Mesothelial cell of epicardium (in vitro differentiated cells): ENCODE results near the gene ZNF700. TPM values are rescaled to one million over a fixed set of nuclear protein-coding genes. Genes with fewer than 3 reads are reported as not detected.
A peak's percentile ranks its signal among the peaks of the same experiment; 100 is the strongest.
"Not testable (repeated sequence)": the region's sequence is repeated elsewhere in the genome, so short reads cannot be mapped to it uniquely, and the experiment has no call there.

Source experiments
- DNase-seq, 2 experiments: peaks; one replicate each; pipeline ENCODE4 v3.0.0; 2021; ENCODE audit warnings: low spot score in 2 of 2; ENCODE audit not compliant: unreplicated experiment in 2 of 2
- H3K27ac Mint-ChIP-seq: 2 replicates; pipeline ENCODE4 v1.8.0; 2021; ENCODE audit warnings: mixed read lengths
- H3K27me3 Mint-ChIP-seq: 2 replicates; pipeline ENCODE4 v1.8.0; 2021; ENCODE audit warnings: low read depth, mixed read lengths
- H3K36me3 Mint-ChIP-seq: 2 replicates; pipeline ENCODE4 v1.8.0; 2021; ENCODE audit warnings: mixed read lengths
- H3K4me1 Mint-ChIP-seq: 2 replicates; pipeline ENCODE4 v1.8.0; 2021; ENCODE audit warnings: mixed read lengths
- H3K4me3 Mint-ChIP-seq: 2 replicates; pipeline ENCODE4 v1.8.0; 2021; ENCODE audit warnings: mild to moderate bottlenecking, moderate library complexity, mixed read lengths
- H3K9me3 Mint-ChIP-seq: 2 replicates; pipeline ENCODE4 v1.8.0; 2021; ENCODE audit warnings: mixed read lengths
- CTCF ChIP-seq: fragments of 200-600 bp; sonication (generic); IDR thresholded peaks from one replicate; pipeline ENCODE4 v1.5.0; 2021; ENCODE audit warnings: antibody characterized with exemption; ENCODE audit not compliant: unreplicated experiment
- total RNA-seq: library from RNA; stranded (reverse); gene quantifications from 3 replicates; pipeline ENCODE4 v1.2.1, GENCODE V29; 2021

The ZNF700 gene
- total RNA-seq, 1 donor from 2014 or later, result 15.0 TPM

GRCh38 chr19:11921852-11922495 is 2.9 kb upstream of the ZNF700 start:
- DNase-seq, result no peak
- H3K4me1 Mint-ChIP-seq, result peaks cover 40% of the 10 kb centered on the region
- peaks cover 18% of the 10 kb centered on the region for H3K36me3 Mint-ChIP-seq
- H3K27me3 Mint-ChIP-seq, result no peaks in the 10 kb centered on the region
- H3K4me3 Mint-ChIP-seq, result peak overlapping the region; percentile 2
- peaks cover 17% of the 10 kb centered on the region for H3K9me3 Mint-ChIP-seq
- peak overlapping the region; percentile 67 for H3K27ac Mint-ChIP-seq
- TF ChIP-seq CTCF, result no peak

GRCh38 chr19:11925651-11926187 is 812 bp downstream of the ZNF700 start:
- not testable (repeated sequence) for DNase-seq, H3K27me3 Mint-ChIP-seq
- H3K4me1 Mint-ChIP-seq, result peaks cover 40% of the 10 kb centered on the region
- peaks cover 12% of the 10 kb centered on the region for H3K9me3 Mint-ChIP-seq
- H3K27ac Mint-ChIP-seq, result peak overlapping the region; percentile 77
- peaks cover 30% of the 10 kb centered on the region for H3K36me3 Mint-ChIP-seq
- H3K4me3 Mint-ChIP-seq, result peak overlapping the region; percentile 98

- no peak for TF ChIP-seq CTCF
- peaks cover 33% of the 10 kb centered on the region for H3K4me1 Mint-ChIP-seq
- DNase-seq, result no peak
- H3K27ac Mint-ChIP-seq, result no peak overlapping the region
- H3K4me3 Mint-ChIP-seq, result no peak overlapping the region
- peaks cover 41% of the 10 kb centered on the region for H3K36me3 Mint-ChIP-seq
- H3K9me3 Mint-ChIP-seq, result peaks cover 21% of the 10 kb centered on the region
- no peaks in the 10 kb centered on the region for H3K27me3 Mint-ChIP-seq
Measured at GRCh38 chr19:11927227-11927626, 2.3 kb downstream of the ZNF700 start.

- Mint-ChIP-seq H3K4me3 (no peak overlapping the region), H3K9me3 (peaks cover 32% of the 10 kb centered on the region), H3K36me3 (peaks cover 69% of the 10 kb centered on the region), H3K27me3 (no peaks in the 10 kb centered on the region), H3K4me1 (peaks cover 6% of the 10 kb centered on the region), H3K27ac (no peak overlapping the region)
- no peak for TF ChIP-seq CTCF
- no peak for DNase-seq
Measured at GRCh38 chr19:11931051-11931450, 6.1 kb downstream of the ZNF700 start.

GRCh38 chr19:11931513-11931912 is 6.6 kb downstream of the ZNF700 start:
- no peak overlapping the region for H3K4me3 Mint-ChIP-seq
- no peak for TF ChIP-seq CTCF
- peaks cover 36% of the 10 kb centered on the region for H3K9me3 Mint-ChIP-seq
- H3K4me1 Mint-ChIP-seq, result peaks cover 3% of the 10 kb centered on the region
- no peak for DNase-seq
- H3K27ac Mint-ChIP-seq, result no peak overlapping the region
- peaks cover 73% of the 10 kb centered on the region for H3K36me3 Mint-ChIP-seq
- H3K27me3 Mint-ChIP-seq, result no peaks in the 10 kb centered on the region

GRCh38 chr19:11935829-11936228 is 10.9 kb downstream of the ZNF700 start:
- H3K4me3 Mint-ChIP-seq, H3K27ac Mint-ChIP-seq, DNase-seq, H3K4me1 Mint-ChIP-seq, H3K27me3 Mint-ChIP-seq: not testable (repeated sequence)
- Mint-ChIP-seq H3K36me3 (peaks cover 77% of the 10 kb centered on the region), H3K9me3 (peaks cover 45% of the 10 kb centered on the region)

GRCh38 chr19:11938383-11938782 is 13.5 kb downstream of the ZNF700 start:
- not testable (repeated sequence) for H3K4me1 Mint-ChIP-seq, H3K27me3 Mint-ChIP-seq, H3K27ac Mint-ChIP-seq, H3K4me3 Mint-ChIP-seq, DNase-seq
- peaks cover 76% of the 10 kb centered on the region for H3K36me3 Mint-ChIP-seq
- peaks cover 55% of the 10 kb centered on the region for H3K9me3 Mint-ChIP-seq

- not testable (repeated sequence) for H3K4me3 Mint-ChIP-seq, DNase-seq, H3K4me1 Mint-ChIP-seq, H3K27ac Mint-ChIP-seq, H3K27me3 Mint-ChIP-seq
- Mint-ChIP-seq H3K36me3 (peaks cover 83% of the 10 kb centered on the region), H3K9me3 (peaks cover 68% of the 10 kb centered on the region)
Measured at GRCh38 chr19:11941361-11941887, 16.5 kb downstream of the ZNF700 start.
